GM18502 (cell line): ENCODE data around the gene KBTBD3.
"Not testable (repeated sequence)": the region's sequence is repeated elsewhere in the genome, so short reads cannot be mapped to it uniquely, and the experiment has no call there.

Experiments used
- ATAC-seq: cut with Tn5 transposase; IDR thresholded peaks from one replicate; pipeline ENCODE4 v1.9.1; 2021; ENCODE audit warnings: mild to moderate bottlenecking; ENCODE audit not compliant: unreplicated experiment, poor library complexity

The KBTBD3 gene

GRCh38 chr11:106063009-106063408 lies 14.1 kb downstream of the KBTBD3 start:
- peak; percentile 67 for ATAC-seq

GRCh38 chr11:106061954-106062949 lies 14.9 kb downstream of the KBTBD3 start:
- ATAC-seq, result peak; percentile 53

DNA sequence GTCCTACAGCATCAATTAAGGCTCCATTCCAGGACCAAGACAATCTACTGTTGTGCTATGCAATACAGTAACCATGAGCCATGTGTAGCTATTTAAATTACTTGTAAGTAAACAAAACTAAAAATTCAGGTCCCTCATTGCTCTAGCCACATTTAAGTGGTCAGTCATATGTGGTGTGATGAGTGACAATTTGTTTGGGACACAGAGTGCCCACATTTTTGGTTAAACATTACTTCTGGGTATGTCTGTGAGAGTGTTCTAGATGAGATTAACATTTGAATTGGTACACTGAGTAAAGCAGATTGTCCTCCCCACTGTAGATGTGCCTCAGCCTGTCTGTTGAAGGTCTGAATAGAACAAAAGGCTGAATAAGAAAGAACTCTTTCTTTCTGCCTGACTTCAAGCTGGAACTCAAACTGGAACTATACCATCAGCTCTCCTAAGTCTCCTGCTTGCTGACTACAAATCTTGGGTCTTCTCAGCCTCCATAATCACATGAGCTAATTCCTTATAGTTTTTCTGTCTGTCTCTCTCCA lies 15.8 kb downstream of the KBTBD3 start:
- ATAC-seq, result no peak

DNA sequence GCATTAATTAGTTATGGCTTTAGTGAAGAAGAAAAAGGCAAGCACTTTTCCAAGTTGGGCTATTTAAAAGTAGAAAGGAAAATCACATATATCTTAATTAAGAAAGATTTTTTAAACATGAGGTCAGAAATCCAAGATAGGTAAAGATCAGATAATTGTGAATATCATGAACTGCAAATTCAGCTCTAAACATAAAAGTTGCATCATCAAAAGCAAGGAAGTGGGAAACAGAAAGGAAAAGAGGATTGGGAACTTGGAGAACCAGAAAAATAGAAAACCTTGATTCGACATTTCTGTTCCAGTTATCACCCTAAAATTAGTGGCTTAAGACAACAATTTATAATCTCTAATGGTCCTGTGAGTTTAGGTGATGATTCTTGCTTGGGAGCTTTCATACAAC lies 17.5 kb downstream of the KBTBD3 start:
- ATAC-seq, result no peak

DNA sequence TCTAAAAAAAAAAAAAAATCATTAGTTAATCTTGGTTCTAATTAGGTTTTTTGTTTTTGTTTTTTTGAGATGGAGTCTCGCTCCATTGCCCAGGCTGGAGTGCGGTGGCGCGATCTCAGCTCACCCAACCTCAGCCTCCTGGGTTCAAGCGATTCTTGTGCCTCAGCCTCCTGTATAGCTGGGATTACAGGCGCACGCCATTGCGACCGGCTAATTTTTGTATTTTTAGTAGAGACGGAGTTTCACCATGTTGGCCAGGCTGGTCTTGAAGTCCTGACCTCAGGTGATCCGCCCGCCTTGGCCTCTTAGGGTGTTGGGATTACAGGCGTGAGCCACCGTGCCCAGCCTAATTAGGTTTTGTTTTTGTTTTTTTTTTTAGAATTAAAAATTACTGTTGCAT lies 18.8 kb downstream of the KBTBD3 start:
- ATAC-seq, result not testable (repeated sequence)

DNA sequence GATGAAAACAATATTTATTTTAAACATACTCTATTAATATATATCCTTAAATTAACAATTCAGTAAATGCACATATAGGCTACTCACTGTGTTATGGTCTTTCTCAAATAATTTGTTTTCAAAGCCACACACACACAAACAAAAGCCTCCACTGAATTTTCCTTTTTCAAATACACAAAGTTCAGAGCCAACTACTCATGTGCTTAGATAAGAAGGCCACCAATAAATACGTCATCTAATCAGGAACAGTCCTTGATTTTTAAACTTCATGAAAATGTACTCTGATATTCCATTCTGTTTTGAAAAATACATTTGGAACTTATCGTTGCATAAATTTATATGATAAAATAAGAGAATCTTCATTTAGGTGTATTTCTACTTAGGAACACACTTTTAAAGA lies 26.0 kb downstream of the KBTBD3 start:
- no peak for ATAC-seq

DNA sequence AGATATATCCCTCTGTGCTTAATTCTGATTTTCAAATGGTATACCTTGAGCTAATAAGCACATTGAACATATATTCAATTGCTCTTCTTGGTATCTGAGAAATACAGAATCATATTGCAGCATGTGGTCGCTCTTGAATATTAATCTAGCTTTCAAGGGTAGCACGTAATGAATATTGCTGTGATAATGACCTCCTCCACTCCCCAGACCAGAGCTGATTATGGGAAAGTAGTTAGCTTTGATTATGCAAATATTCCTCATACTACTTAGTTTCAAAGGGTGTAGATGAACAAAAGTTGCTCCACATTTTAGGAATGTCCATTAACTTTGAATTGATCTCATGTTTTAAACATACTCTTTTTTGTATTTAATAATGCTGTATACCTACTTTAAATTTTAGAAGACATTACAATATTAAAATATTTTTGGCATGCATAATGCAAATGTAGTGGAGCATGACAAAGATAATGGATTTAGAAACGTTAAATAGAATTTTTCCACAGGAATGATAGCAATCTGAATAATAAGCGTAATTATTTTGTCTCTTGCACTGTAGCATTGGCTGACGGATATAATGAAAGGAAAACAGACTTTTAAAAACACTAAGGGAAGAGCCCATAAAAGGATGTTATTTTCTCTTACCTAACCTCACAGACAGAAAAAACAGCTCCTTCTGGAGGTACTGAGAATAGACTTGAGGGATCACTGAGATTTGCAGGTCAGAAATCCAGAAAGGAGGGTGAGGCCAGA lies 27.2 kb downstream of the KBTBD3 start:
- no peak for ATAC-seq

GRCh38 chr11:106047631-106048030 lies 29.5 kb downstream of the KBTBD3 start:
- no peak for ATAC-seq

GRCh38 chr11:106043540-106043939 lies 33.6 kb downstream of the KBTBD3 start:
- no peak for ATAC-seq

DNA sequence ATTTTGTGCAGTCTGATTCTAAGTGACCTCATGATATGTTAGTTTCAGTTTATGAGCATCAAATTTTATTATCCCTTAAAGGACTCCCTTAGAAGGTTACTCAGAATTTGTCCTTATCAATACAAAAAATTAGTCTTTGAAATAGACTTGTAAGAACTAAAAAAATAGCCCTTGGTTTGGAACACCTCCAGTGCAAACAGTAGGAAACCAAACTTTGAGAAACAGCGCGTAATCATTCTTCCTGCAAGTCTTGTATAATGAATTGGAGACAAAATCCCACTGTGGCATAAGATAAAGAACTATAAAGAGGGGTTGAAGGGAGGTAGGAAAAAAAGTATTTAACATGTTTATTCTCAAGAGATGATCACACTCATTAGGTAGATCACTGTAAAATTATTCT lies 44.3 kb downstream of the KBTBD3 start:
- no peak for ATAC-seq

GRCh38 chr11:106031936-106032335 lies 45.2 kb downstream of the KBTBD3 start:
- ATAC-seq, result no peak

DNA sequence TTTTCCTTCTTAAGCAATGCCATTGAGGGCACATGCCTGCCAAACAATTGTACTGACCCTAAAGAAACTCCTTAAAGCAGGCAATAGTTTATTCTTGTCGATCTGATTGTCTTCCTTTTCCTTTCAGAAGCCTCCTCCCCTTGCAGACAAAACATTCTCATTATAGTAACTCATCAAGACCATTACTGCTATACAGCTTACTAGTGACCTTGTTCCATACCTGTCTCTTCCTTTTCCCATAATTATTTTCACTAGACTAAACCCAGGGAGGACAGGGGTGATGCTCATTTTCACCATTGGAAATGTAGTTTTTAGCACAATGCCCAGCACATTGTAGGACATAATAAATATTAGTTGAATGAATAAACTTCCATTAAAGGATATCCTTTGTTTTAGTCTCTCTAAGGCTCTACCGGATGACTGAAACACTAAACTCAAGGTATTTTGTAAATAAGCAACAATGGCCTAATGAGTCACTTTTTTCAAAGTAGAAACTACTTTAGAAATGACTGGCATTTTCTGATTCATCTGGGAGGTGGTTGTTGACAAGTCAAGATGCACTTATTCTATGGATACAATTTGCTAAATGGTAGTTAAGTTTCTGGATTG lies 45.8 kb downstream of the KBTBD3 start:
- ATAC-seq, result peak; percentile 53

DNA sequence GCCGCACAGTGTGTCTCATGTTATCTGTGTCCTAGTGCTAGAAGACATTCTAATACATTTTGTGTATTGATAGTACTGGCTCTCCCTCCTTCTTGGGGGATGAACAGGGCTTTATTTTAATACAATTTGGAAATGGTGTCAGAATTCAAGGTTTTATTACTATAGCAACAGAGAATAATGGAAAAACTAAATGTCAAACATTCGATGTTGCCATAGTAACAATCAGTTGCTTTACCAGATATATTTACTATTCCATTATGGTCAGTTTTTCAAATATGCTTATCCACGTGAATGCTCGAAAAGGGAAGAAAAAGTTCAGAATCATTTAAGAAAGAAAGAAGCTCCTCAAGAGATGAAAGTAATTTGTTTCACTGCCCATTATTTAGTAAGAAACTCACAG lies 46.5 kb downstream of the KBTBD3 start:
- ATAC-seq, result no peak

DNA sequence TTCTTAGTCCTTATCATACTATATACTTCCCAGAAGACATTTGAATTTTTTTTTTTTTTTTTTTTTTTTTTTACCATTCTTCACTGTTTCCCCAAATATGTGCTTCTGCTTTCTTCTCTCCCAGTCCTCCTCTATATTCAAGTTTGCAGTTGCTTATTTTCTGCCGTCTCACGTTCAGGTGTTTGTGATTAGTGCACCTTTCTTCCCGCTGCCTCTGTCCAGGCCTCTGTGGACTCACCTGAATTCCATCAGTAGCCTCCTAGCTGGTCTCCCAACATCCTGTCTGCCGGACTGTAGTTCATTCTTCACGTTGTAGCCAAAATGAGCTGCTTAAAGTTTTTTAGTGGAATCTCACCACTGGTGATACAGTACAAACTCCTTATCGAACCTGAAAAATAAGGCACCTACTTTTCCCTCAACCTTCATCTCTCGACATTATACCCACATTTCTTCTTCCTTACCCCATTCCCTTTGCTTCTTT lies 54.3 kb downstream of the KBTBD3 start:
- no peak for ATAC-seq

GRCh38 chr11:106021967-106022794 lies 55.0 kb downstream of the KBTBD3 start, which contains the start of gene MSANTD4:
MSANTD4 (minus strand) TSS chr11:106022240; CDS start chr11:106010917, 11,323 bp downstream.
- peak; percentile 97 for ATAC-seq

- ATAC-seq, result peak; percentile 19
Measured at GRCh38 chr11:106021181-106021966, 55.8 kb downstream of the KBTBD3 start.

DNA sequence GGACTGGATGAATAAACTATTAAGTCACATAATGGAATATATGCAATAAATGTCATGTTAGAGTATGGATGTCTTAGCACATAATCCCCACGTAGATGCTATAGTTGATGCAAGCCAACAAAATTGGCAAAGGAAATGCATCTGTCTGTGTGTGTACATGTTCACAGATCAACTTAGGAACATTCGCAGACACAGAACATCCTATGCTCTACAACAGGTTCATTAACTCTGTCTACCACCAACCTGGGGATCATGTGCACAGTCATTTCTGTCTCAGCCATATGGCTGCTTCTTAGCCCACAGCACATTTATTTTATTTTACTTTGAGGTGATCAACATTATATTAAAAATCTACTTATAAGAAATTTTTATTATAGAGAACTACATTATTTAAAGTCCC lies 60.1 kb downstream of the KBTBD3 start:
- no peak for ATAC-seq

- ATAC-seq, result no peak
Measured at GRCh38 chr11:106015066-106015465, 62.1 kb downstream of the KBTBD3 start.

DNA sequence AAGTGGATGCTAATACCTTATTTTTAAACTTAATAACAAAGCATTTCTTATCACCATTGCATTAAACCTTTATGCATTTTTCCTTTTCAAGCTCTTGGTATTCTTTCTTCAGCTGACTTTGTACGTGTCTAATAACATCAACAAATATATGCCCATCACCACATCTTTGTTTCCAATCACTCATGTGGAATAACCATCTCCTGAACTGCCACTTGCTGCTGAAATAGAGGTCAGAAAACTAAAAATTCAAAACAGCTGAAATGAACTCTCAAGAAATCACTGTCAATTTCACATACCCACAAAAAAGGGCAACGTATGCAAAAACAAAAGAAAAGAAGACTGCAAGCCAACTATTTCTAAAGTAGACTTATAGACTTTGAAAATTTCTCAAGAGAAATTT lies 62.5 kb downstream of the KBTBD3 start:
- no peak for ATAC-seq
